ENCODE measurements around the gene BBC3.
"Not testable (repeated sequence)": the region's sequence is repeated elsewhere in the genome, so short reads cannot be mapped to it uniquely, and the experiment has no call there.

BBC3 gene

GRCh38 chr19:47257411-47258169, 26.6 kb upstream of the BBC3 start:
- no peak for DNase-seq

GRCh38 chr19:47256693-47257410, 25.9 kb upstream of the BBC3 start:
- DNase-seq, result peak; percentile 100

- DNase-seq, result peak; percentile 99
These were observed 25.1 kb upstream of the BBC3 start, which contains the start of gene CCDC9 for GRCh38 chr19:47255879-47256692. Gene CCDC9, plus strand, starts transcription at chr19:47256525. Its CDS starts 1,876 bp downstream, at chr19:47258401.

- no peak for DNase-seq
These were observed 23.0 kb upstream of the BBC3 start for GRCh38 chr19:47253970-47254369.

GRCh38 chr19:47253467-47253881, 22.5 kb upstream of the BBC3 start:
- no peak for DNase-seq

GRCh38 chr19:47253016-47253415, 22.0 kb upstream of the BBC3 start:
- DNase-seq, result not testable (repeated sequence)

GRCh38 chr19:47247308-47247990, 16.4 kb upstream of the BBC3 start:
- DNase-seq, result peak; percentile 6

- DNase-seq, result peak; percentile 66
These were observed 13.0 kb upstream of the BBC3 start for GRCh38 chr19:47243776-47244547.

GRCh38 chr19:47243364-47243775, 12.4 kb upstream of the BBC3 start:
- no peak for DNase-seq

GRCh38 chr19:47241919-47242577, 11.0 kb upstream of the BBC3 start:
- DNase-seq, result no peak

- DNase-seq, result peak; percentile 81
These were observed 10.3 kb upstream of the BBC3 start for GRCh38 chr19:47240996-47241918.

- no peak for DNase-seq
These were observed 9.6 kb upstream of the BBC3 start for GRCh38 chr19:47240556-47240955.

- DNase-seq, result peak; percentile 87
These were observed 8.8 kb upstream of the BBC3 start for GRCh38 chr19:47239610-47240296.

GRCh38 chr19:47239152-47239551, 8.2 kb upstream of the BBC3 start:
- DNase-seq, result no peak

- no peak for DNase-seq
These were observed 5.2 kb upstream of the BBC3 start for GRCh38 chr19:47236072-47236675.

- DNase-seq, result peak; percentile 58
These were observed 1.6 kb upstream of the BBC3 start for GRCh38 chr19:47232422-47233211.

GRCh38 chr19:47231215-47232054, 436 bp upstream of the BBC3 start:
- DNase-seq, result no peak
